Spleen (tissue), 7 donors: ENCODE measurements around the gene LUC7L3.

Experiments
- POLR2A ChIP-seq, 3 donors: fragments of 450-650 bp; IDR thresholded peaks; one replicate each; pipeline ENCODE4 v1.5.1; 2017; ENCODE audit warnings: antibody characterized with exemption in 3 of 3, mild to moderate bottlenecking in 1 of 3
- POLR2AphosphoS5 ChIP-seq, 3 donors: sonication (generic); formaldehyde crosslinking; IDR thresholded peaks; one replicate each; pipeline ENCODE4 v1.5.1; 2017; ENCODE audit warnings: antibody characterized with exemption in 3 of 3
- TF ChIP-seq, protein P1 (sequence below), 11 experiments: fragments of 200-600 bp in 7 of 11; fragments of 450-650 bp in 4 of 11; sonication (generic) in 4 of 11; IDR thresholded peaks in 8 of 11; conservative IDR thresholded peaks in 3 of 11; 1 replicate in 7 of 11; 2 replicates in 4 of 11; pipeline versions ENCODE4 v1.4.0 to v1.8.0; 2016 to 2021; ENCODE audit warnings: antibody characterized with exemption in 11 of 11, inconsistent platforms in 4 of 11, mild to moderate bottlenecking in 1 of 11
- donor health status: DM: no; HTN: no; CAD: no; lungs with moderate emphysema.
- donor health status: DM: no; HTN: no; CAD: no.
- donor health status: DM: no; HTN: no; CAD: no.

DNA sequence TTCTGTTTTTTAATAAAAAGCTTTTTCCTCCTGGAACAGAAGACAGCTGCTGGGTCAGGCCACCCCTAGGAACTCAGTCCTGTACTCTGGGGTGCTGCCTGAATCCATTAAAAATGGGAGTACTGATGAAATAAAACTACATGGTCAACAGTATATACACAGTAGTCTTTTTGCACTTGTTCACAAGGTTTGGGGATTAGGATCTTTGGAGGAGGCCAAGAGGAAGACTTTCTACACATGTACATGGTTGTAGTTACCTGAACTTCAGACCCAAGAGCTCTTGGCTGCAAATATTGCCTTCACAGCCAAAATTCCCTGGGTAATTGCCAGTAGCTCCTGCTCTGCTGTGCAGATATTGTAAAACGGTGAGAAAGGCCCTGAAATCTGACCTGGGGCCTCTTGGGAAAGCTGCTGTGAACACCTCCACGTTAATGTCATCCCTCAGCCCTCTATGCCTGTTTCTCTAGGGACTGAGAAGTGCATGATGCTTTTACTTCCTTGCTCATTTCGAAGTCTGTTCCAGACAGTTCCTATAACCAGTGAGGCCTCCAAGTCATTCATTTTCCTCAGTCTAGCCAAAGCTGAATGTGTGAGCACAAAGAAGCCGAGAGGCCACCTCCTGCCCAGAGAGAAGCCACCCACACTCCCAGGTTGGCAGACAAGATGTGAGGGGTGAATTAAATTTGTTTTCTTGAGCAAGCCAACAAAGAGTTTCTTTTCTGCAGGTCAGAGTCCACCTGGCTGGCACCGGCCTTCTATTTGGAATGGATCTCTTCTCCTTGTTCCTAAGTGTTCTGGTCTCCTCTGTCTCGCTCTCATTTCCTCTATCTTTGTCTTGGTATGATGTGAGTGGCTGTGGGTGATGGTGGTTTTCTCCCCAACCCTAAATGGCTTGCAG, 27.6 kb upstream of the LUC7L3 start:
- TF ChIP-seq, protein P1, sequence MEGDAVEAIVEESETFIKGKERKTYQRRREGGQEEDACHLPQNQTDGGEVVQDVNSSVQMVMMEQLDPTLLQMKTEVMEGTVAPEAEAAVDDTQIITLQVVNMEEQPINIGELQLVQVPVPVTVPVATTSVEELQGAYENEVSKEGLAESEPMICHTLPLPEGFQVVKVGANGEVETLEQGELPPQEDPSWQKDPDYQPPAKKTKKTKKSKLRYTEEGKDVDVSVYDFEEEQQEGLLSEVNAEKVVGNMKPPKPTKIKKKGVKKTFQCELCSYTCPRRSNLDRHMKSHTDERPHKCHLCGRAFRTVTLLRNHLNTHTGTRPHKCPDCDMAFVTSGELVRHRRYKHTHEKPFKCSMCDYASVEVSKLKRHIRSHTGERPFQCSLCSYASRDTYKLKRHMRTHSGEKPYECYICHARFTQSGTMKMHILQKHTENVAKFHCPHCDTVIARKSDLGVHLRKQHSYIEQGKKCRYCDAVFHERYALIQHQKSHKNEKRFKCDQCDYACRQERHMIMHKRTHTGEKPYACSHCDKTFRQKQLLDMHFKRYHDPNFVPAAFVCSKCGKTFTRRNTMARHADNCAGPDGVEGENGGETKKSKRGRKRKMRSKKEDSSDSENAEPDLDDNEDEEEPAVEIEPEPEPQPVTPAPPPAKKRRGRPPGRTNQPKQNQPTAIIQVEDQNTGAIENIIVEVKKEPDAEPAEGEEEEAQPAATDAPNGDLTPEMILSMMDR (IDR thresholded peaks at IDR 0.05 in 8 of 11, conservative IDR thresholded peaks at IDR 0.05 in 3 of 11): no peak
- TF ChIP-seq POLR2AphosphoS5 (IDR thresholded peaks at IDR 0.05): no peak
- TF ChIP-seq POLR2A (IDR thresholded peaks at IDR 0.05): no peak
